GM19238 (cell line): ENCODE measurements around the gene DDX21.
"Not testable (repeated sequence)": the region's sequence is repeated elsewhere in the genome, so short reads cannot be mapped to it uniquely, and the experiment has no call there.

Experiments
- DNase-seq: peaks from one replicate; pipeline ENCODE4 v3.0.0; 2011; ENCODE audit warnings: low spot score; ENCODE audit not compliant: insufficient read length

Gene DDX21

DNA sequence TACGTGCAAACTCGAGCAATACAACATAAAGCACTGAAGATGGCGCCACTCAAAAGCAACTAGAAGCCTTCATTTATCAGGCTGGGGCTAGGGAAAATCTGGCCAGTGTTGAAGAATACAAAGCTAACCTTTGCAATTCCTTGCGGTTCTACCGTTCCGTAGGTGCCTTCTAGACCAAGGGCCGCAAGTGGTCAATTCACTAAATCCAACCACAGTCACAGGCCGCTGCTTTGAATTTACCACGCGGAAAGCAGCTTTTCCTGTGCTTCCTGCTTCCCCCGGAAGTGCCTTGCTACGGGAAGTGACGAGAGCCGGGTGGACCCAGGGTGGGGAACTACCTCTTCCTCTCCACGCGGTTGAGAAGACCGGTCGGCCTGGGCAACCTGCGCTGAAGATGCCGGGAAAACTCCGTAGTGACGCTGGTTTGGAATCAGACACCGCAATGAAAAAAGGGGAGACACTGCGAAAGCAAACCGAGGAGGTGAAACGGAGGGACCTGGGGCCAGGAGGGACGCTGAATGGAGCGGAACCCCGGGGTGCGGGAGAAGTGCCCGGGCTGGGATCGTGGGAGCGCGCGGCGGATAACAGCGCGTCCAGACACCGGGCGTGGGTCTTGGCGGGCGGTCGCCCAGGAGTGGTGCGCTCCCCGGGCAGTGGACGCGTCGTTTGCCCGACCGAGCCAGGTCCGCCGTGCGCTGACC is at the start of gene DDX21:
DDX21 (plus strand) TSS at position 339 of the 701 bp plus-strand sequence; CDS start at position 395, 56 bp downstream.
- DNase-seq: peak; percentile 90

GRCh38 chr10:68924593-68924992 is 31.4 kb upstream of the DDX21 start:
- no peak for DNase-seq

DNA sequence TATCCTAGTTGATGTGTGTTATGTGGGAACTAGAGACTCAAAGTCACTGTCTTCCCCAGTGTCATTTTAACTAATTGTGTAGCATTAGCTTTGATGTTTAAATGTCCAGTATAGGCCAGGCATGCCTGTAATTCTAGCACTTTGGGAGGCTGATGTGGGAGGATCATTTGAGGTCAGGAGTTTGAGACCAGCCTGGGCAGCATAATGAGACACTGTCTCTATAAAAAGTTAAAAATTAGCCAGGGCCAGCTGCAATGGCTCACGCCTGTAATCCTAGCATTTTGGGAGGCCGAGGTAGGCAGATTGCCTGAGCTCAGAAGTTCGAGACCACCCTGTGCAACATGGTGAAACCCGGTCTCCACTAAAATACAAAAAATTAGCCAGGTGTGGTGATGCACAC is 30.5 kb upstream of the DDX21 start:
- DNase-seq: no peak

- not testable (repeated sequence) for DNase-seq
These were observed 26.8 kb upstream of the DDX21 start for GRCh38 chr10:68929157-68929556.

DNA sequence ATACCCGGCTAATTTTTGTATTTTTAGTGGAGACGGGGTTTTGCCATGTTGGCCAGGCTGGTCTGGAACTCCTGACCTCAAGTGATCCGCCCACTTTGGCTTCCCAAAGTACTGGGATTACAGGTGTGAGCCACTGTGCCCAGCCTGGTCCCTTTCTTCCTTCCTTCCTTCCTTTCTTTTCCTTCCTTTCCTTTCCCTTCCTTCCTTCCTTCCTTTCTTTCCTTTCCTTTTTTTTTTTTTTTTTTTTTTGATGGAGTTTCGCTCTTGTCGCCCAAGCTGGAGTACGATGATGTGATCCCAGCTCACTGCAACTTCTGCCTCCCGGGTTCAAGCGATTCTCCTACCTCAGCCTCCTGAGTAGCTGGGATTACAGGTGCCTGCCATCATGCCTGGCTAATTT is 26.1 kb upstream of the DDX21 start:
- not testable (repeated sequence) for DNase-seq

DNA sequence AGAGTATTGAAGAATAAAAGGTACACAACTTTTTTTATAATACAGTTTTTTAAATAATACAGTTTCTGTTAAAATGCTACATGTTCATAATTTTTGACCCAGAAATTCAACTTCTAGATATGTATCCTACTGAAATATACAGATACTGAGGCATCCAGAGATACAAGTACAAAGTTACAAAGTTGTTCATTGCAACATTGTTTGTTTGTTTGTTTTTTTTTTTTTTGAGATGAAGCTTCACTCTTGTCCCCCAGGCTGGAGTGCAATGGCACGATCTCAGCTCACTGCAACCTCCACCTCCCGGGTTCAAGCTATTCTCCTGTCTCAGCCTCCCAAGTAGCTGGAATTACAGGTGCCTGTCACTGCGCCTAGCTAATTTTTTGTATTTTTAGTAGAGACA is 23.1 kb upstream of the DDX21 start:
- DNase-seq: not testable (repeated sequence)

DNA sequence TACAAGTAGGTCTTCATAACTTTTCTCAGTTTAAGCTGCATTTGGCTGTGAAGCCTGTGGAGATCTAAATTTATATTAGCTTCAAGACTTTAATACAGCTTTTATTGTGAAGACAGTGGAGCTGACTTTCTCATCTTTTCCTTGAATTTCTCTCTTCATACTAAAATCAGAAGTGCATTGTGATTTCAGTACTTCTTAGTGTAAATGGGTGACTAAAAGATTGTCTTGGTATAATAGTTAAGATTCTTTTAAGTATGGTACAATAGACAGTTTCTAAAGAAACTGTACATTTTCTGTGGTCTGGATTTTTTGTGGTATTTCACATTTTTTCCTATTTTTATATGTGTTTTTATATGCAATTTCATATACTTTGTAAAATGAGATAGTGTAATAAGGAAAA is 21.0 kb upstream of the DDX21 start:
- no peak for DNase-seq

DNA sequence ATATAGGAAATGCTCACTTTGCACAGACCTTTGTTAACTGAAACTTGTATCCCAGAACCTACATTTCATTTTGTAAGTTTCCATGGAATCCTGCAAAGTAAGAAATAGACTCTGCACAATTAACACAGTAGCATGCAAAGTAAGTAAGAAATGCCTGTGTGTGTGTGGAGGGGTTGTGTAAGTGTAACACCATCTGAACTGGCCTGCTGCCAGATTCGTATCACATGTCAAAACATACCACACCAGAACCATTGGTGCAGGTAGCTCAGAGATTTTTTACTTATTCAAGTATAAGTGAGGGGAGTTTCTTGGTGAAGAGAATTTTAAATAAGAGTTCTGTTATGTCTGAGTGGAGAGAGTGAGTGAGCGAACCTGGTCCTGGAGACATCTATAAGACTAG is 17.9 kb upstream of the DDX21 start:
- DNase-seq: no peak

DNA sequence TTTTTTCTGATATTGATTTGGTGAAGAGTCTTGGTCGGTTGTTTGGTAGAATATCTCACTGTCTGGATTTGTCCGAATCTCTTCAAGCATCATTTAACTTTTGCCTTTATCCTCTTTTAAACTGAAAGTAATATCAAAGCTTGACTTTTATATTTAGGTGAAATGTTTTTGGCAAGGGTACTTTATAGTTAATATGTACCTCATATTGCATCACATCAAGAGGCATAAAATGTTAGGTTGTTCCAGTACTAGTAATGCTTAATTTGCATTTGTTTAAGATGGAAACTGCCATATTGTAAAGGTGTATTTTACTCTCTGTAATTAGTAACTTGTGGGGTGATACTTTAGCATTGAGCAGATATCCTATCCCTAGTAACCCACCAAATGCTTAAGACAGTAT is 17.1 kb upstream of the DDX21 start:
- no peak for DNase-seq

GRCh38 chr10:68940917-68941316 is 15.1 kb upstream of the DDX21 start:
- not testable (repeated sequence) for DNase-seq

GRCh38 chr10:68950598-68950997 is 5.4 kb upstream of the DDX21 start:
- DNase-seq: no peak

GRCh38 chr10:68954904-68955303 is 1.1 kb upstream of the DDX21 start:
- DNase-seq: no peak

GRCh38 chr10:68955355-68955831 is 577 bp upstream of the DDX21 start:
- DNase-seq: peak; percentile 23

GRCh38 chr10:68957284-68957615 is 1.3 kb downstream of the DDX21 start:
- no peak for DNase-seq

DNA sequence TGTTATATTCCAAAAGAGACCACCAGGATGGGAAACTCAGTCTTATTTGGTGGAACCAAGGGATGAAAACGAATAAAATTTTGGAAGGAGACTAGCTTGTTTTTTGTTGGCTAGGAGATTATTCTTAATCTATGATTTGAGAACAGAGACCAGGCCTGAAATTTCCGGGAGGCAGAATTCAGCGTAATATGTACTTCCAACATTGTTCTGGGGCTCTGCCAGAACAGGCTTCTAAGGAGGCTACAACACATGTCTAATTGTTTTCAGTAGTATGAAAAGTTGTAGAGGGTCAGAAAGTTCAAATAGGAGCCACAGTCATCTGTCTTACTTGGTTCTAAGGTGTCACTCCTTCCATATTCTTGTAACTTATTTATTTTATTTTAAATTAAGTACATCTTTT is 1.7 kb downstream of the DDX21 start:
- DNase-seq: no peak

DNA sequence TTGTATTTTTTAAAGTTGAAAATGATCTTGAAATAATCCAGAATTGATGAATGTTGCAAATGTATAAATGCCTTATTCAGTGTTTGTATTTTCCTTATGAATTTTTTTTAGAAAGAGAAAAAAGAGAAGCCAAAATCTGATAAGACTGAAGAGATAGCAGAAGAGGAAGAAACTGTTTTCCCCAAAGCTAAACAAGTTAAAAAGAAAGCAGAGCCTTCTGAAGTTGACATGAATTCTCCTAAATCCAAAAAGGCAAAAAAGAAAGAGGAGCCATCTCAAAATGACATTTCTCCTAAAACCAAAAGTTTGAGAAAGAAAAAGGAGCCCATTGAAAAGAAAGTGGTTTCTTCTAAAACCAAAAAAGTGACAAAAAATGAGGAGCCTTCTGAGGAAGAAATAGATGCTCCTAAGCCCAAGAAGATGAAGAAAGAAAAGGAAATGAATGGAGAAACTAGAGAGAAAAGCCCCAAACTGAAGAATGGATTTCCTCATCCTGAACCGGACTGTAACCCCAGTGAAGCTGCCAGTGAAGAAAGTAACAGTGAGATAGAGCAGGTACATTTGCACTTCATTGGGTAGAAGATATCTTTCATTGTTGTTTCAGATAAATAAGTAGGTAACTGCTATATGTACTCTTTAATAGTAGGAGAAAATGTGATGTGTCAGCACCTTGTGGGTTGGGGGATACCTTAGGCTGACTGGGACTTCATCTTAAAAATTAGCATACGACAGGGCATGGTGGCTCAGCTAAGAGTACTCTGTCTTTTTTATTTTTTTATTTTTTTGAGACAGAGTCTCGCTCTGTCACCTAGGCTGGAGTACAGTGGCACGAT is 3.9 kb downstream of the DDX21 start:
- no peak for DNase-seq

- no peak for DNase-seq
These were observed 7.2 kb downstream of the DDX21 start for GRCh38 chr10:68963151-68963550.

DNA sequence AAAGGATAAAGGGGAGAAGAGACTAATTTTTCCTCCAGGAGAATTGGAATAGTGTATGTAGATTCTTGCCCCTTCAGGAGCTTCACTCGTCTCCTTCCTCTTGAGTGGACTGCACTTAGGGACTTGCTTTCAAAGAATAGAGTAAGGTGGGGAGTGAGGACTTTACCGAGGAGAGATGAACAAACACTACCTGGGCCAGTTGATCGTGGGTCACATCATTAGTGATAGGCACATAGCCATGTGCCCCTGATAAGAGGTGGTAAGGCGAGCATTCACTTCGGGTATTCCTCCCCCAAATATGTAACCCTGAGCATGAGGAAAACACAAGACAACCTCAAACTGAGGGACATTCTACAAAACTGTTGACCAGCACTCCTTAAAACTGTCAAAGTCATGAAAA is 18.0 kb downstream of the DDX21 start:
- DNase-seq: no peak

- not testable (repeated sequence) for DNase-seq
These were observed 20.0 kb downstream of the DDX21 start for GRCh38 chr10:68975936-68976473.

GRCh38 chr10:68979738-68980137 is 23.8 kb downstream of the DDX21 start:
- not testable (repeated sequence) for DNase-seq

DNA sequence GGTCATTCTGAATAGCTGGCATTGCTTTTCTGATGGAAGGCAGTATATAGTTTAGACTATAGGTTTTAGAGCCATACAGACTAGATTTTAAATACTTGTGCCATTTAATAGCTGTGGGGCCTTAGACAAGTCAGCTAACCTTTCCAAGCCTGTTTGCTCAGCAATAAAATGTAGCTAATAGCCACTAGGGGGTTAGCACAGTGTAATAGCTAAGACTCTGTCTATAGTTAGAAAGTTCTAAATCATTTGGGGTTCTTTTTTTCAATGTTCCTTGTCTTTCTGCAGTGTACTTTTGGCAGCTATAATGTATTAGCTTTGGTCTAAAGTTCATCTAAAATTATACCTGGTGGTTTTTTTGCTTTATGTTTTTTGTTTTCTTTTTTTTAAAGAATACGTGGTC is 25.1 kb downstream of the DDX21 start:
- no peak for DNase-seq

DNA sequence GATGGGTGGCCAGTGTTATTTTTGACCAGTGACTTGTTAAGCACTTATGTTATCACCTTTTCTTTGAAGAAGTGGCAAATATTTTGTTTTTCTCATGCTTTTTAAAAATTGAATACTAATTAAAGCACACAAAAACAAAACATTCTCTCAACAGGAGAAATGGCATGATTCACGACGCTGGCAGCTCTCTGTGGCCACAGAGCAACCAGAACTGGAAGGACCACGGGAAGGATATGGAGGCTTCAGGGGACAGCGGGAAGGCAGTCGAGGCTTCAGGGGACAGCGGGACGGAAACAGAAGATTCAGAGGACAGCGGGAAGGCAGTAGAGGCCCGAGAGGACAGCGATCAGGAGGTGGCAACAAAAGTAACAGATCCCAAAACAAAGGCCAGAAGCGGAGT is 26.4 kb downstream of the DDX21 start:
- DNase-seq: no peak
